ENCODE results near the gene GYPA.

Gene GYPA

DNA sequence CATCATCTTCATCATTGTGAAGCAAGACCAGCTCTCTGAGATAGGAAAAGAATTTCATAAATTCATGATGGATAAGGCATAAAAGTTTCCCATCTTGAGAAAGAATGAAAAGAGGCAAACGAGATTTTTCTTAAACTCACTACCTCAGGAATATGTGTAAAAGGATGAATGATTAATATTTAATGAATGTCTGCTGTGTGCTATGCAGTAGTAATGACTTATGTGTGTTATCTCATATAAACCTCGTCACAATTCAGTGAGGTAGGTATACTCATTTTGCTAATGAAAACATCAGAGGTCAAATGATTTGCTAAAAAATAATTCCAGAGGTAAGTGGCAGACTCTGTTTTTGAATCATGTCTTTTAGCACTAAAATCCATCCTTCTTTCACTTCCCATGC, 42.6 kb upstream of the GYPA start:
- no peak overlapping the region for H2BK5ac ChIP-seq (ENCODE audit: low read depth, low read length, poor library complexity, severe bottlenecking)
- no peaks in the 10 kb centered on the region for H3K9me3 ChIP-seq (ENCODE audit: control insufficient read depth, low read length)
- no peak overlapping the region for H4K8ac ChIP-seq (ENCODE audit: low read length)
- H2BK12ac ChIP-seq (ENCODE audit: low read length in 2 of 2) = no peak overlapping the region
- no peak overlapping the region for H3K14ac ChIP-seq (ENCODE audit: low read length in 2 of 2)
- no peaks in the 10 kb centered on the region for H3K27me3 ChIP-seq (ENCODE audit: control insufficient read depth in 1 of 2, insufficient read depth in 1 of 2, low read length in 2 of 2)
- H3K79me1 ChIP-seq (replicated peaks; ENCODE audit: low read length, poor library complexity, severe bottlenecking) = no peaks in the 10 kb centered on the region
- no peak overlapping the region for H3K18ac ChIP-seq (ENCODE audit: low read depth in 1 of 2, low read length in 2 of 2)
- H3K36me3 ChIP-seq (ENCODE audit: control insufficient read depth in 1 of 2, insufficient read depth in 2 of 2, low read depth in 1 of 2, low read length in 2 of 2) = no peaks in the 10 kb centered on the region
- H3K9ac ChIP-seq (ENCODE audit: low read length) = no peak overlapping the region
- no peak overlapping the region for H3K4ac ChIP-seq (ENCODE audit: low read depth in 1 of 2, low read length in 2 of 2)
- H2BK15ac ChIP-seq (ENCODE audit: low read depth, poor library complexity, severe bottlenecking) = no peak overlapping the region
- no peak overlapping the region for H2AK5ac ChIP-seq (ENCODE audit: low read length, severe bottlenecking)
- no peak overlapping the region for H3K4me2 ChIP-seq (ENCODE audit: low read length, poor library complexity, severe bottlenecking)
- no peak overlapping the region for H2AFZ ChIP-seq (ENCODE audit: low read depth, low read length)
- no peak overlapping the region for H4K91ac ChIP-seq (ENCODE audit: low read length)
- DNase-seq = no peak
- WGBS = 84% methylated on average over 2 of the region's 2 CpGs
- no peak overlapping the region for H3K23ac ChIP-seq (ENCODE audit: low read length in 2 of 2)
- H3K27ac ChIP-seq (ENCODE audit: low read length, poor library complexity, severe bottlenecking) = no peak overlapping the region
- H2BK120ac ChIP-seq (ENCODE audit: low read depth, low read length) = no peak overlapping the region
- no peak overlapping the region for H3K4me3 ChIP-seq (ENCODE audit: insufficient read depth in 1 of 2, low read depth in 1 of 2, low read length in 2 of 2)
- H3K4me1 ChIP-seq (ENCODE audit: control insufficient read depth, insufficient read depth, low read depth, low read length) = no peaks in the 10 kb centered on the region

DNA sequence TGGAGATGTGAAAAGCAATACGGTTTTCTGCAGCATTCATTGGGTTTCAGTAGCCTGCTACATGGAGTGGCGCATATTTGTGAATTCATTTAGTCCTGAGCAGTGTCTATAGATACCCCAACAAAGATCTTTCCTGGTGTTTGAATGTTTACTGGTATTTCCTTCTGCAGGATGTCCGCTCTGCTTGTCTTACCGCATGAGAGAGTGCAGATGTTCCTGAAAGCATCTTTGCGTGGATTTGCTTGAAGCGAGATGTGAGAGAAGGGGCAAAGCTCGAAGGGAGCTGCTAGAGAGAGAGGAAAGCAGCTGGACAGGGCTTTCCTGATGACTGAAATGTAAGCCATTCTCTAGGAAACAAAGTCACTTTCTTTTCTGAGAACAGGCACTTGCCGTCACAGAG, 40.9 kb upstream of the GYPA start:
- Histone ChIP-seq H3K4me3 (ENCODE audit: insufficient read depth in 1 of 2, low read depth in 1 of 2, low read length in 2 of 2) (no peak overlapping the region), H3K27ac (ENCODE audit: low read length, poor library complexity, severe bottlenecking) (no peak overlapping the region), H3K4me2 (ENCODE audit: low read length, poor library complexity, severe bottlenecking) (no peak overlapping the region), H2BK15ac (ENCODE audit: low read depth, poor library complexity, severe bottlenecking) (no peak overlapping the region), H2BK5ac (ENCODE audit: low read depth, low read length, poor library complexity, severe bottlenecking) (no peak overlapping the region), H2AK5ac (ENCODE audit: low read length, severe bottlenecking) (no peak overlapping the region), H4K91ac (ENCODE audit: low read length) (no peak overlapping the region), H4K8ac (ENCODE audit: low read length) (no peak overlapping the region), H3K18ac (ENCODE audit: low read depth in 1 of 2, low read length in 2 of 2) (no peak overlapping the region), H3K4me1 (ENCODE audit: control insufficient read depth, insufficient read depth, low read depth, low read length) (no peaks in the 10 kb centered on the region), H2BK12ac (ENCODE audit: low read length in 2 of 2) (no peak overlapping the region), H3K23ac (ENCODE audit: low read length in 2 of 2) (no peak overlapping the region), H3K36me3 (ENCODE audit: control insufficient read depth in 1 of 2, insufficient read depth in 2 of 2, low read depth in 1 of 2, low read length in 2 of 2) (no peaks in the 10 kb centered on the region), H3K9me3 (ENCODE audit: control insufficient read depth, low read length) (no peaks in the 10 kb centered on the region), H3K27me3 (ENCODE audit: control insufficient read depth in 1 of 2, insufficient read depth in 1 of 2, low read length in 2 of 2) (no peaks in the 10 kb centered on the region), H3K79me1 (replicated peaks; ENCODE audit: low read length, poor library complexity, severe bottlenecking) (no peaks in the 10 kb centered on the region), H3K4ac (ENCODE audit: low read depth in 1 of 2, low read length in 2 of 2) (no peak overlapping the region), H2AFZ (ENCODE audit: low read depth, low read length) (no peak overlapping the region), H3K9ac (ENCODE audit: low read length) (no peak overlapping the region), H2BK120ac (ENCODE audit: low read depth, low read length) (no peak overlapping the region), H3K14ac (ENCODE audit: low read length in 2 of 2) (no peak overlapping the region)
- 55% methylated on average over 7 of the region's 8 CpGs for WGBS
- no peak for DNase-seq

- no peaks in the 10 kb centered on the region for H3K27me3 ChIP-seq (ENCODE audit: control insufficient read depth in 1 of 2, insufficient read depth in 1 of 2, low read length in 2 of 2)
These were observed 38.7 kb upstream of the GYPA start for GRCh38 chr4:144179152-144179739.

DNA sequence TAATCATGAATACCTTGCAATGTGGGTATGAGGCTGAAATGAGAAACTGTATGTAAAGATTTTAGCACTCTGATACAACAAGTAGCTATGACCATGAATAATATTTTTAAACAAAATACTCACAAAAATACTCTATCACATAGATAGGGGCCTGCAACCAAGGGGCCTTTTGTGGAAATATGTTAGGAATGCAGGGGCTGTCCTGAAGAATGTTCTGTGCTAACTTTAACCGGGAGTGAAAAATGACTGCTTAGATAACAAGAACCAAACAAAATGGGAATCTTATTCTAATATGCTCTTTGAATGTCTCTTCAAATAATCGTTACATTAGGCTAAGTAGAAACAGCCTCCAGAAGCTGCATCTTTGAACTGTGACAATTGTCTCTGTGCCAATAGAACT, 37.9 kb upstream of the GYPA start:
- Histone ChIP-seq H3K36me3 (ENCODE audit: control insufficient read depth in 1 of 2, insufficient read depth in 2 of 2, low read depth in 1 of 2, low read length in 2 of 2) (no peaks in the 10 kb centered on the region), H3K9ac (ENCODE audit: low read length) (no peak overlapping the region), H4K91ac (ENCODE audit: low read length) (no peak overlapping the region), H2AK5ac (ENCODE audit: low read length, severe bottlenecking) (no peak overlapping the region), H4K8ac (ENCODE audit: low read length) (no peak overlapping the region), H3K4ac (ENCODE audit: low read depth in 1 of 2, low read length in 2 of 2) (no peak overlapping the region), H2BK5ac (ENCODE audit: low read depth, low read length, poor library complexity, severe bottlenecking) (no peak overlapping the region), H3K23ac (ENCODE audit: low read length in 2 of 2) (no peak overlapping the region), H3K18ac (ENCODE audit: low read depth in 1 of 2, low read length in 2 of 2) (no peak overlapping the region), H3K27me3 (ENCODE audit: control insufficient read depth in 1 of 2, insufficient read depth in 1 of 2, low read length in 2 of 2) (no peaks in the 10 kb centered on the region), H2BK120ac (ENCODE audit: low read depth, low read length) (no peak overlapping the region), H2BK15ac (ENCODE audit: low read depth, poor library complexity, severe bottlenecking) (no peak overlapping the region), H3K4me3 (ENCODE audit: insufficient read depth in 1 of 2, low read depth in 1 of 2, low read length in 2 of 2) (no peak overlapping the region), H3K4me1 (ENCODE audit: control insufficient read depth, insufficient read depth, low read depth, low read length) (no peaks in the 10 kb centered on the region), H3K14ac (ENCODE audit: low read length in 2 of 2) (no peak overlapping the region), H3K79me1 (replicated peaks; ENCODE audit: low read length, poor library complexity, severe bottlenecking) (no peaks in the 10 kb centered on the region), H3K4me2 (ENCODE audit: low read length, poor library complexity, severe bottlenecking) (no peak overlapping the region), H2BK12ac (ENCODE audit: low read length in 2 of 2) (no peak overlapping the region), H3K9me3 (ENCODE audit: control insufficient read depth, low read length) (no peaks in the 10 kb centered on the region), H2AFZ (ENCODE audit: low read depth, low read length) (no peak overlapping the region), H3K27ac (ENCODE audit: low read length, poor library complexity, severe bottlenecking) (no peak overlapping the region)
- no CpG with 5 or more reads among the region's 2 CpGs for WGBS
- DNase-seq = no peak

More at GRCh38 chr4:144179152-144179739, 38.7 kb upstream of the GYPA start:
- Histone ChIP-seq H3K9me3 (ENCODE audit: control insufficient read depth, low read length) (no peaks in the 10 kb centered on the region), H4K8ac (ENCODE audit: low read length) (no peak overlapping the region), H3K27ac (ENCODE audit: low read length, poor library complexity, severe bottlenecking) (no peak overlapping the region), H4K91ac (ENCODE audit: low read length) (no peak overlapping the region), H3K18ac (ENCODE audit: low read depth in 1 of 2, low read length in 2 of 2) (no peak overlapping the region), H3K9ac (ENCODE audit: low read length) (no peak overlapping the region), H2BK15ac (ENCODE audit: low read depth, poor library complexity, severe bottlenecking) (no peak overlapping the region), H3K4me3 (ENCODE audit: insufficient read depth in 1 of 2, low read depth in 1 of 2, low read length in 2 of 2) (no peak overlapping the region), H3K4ac (ENCODE audit: low read depth in 1 of 2, low read length in 2 of 2) (no peak overlapping the region), H2BK5ac (ENCODE audit: low read depth, low read length, poor library complexity, severe bottlenecking) (no peak overlapping the region), H2BK12ac (ENCODE audit: low read length in 2 of 2) (no peak overlapping the region), H3K14ac (ENCODE audit: low read length in 2 of 2) (no peak overlapping the region), H2BK120ac (ENCODE audit: low read depth, low read length) (no peak overlapping the region), H3K4me1 (ENCODE audit: control insufficient read depth, insufficient read depth, low read depth, low read length) (no peaks in the 10 kb centered on the region), H2AFZ (ENCODE audit: low read depth, low read length) (no peak overlapping the region), H2AK5ac (ENCODE audit: low read length, severe bottlenecking) (no peak overlapping the region), H3K36me3 (ENCODE audit: control insufficient read depth in 1 of 2, insufficient read depth in 2 of 2, low read depth in 1 of 2, low read length in 2 of 2) (no peaks in the 10 kb centered on the region), H3K79me1 (replicated peaks; ENCODE audit: low read length, poor library complexity, severe bottlenecking) (no peaks in the 10 kb centered on the region), H3K23ac (ENCODE audit: low read length in 2 of 2) (no peak overlapping the region), H3K4me2 (ENCODE audit: low read length, poor library complexity, severe bottlenecking) (no peak overlapping the region)
- DNase-seq = no peak
- 86% methylated on average over 1 of the region's 1 CpG for WGBS
